ENCODE measurements around the gene JAM3. TPM values are rescaled to one million over a fixed set of nuclear protein-coding genes. Genes with fewer than 3 reads are reported as not detected.

The JAM3 gene
- total RNA-seq, 1 donor from 2014 or later = 126 TPM

GRCh38 chr11:134052395-134052987, 16.4 kb upstream of the JAM3 start:
- ATAC-seq (no peak), DNase-seq (ENCODE audit: low spot score) (peak; percentile 28)
- intact Hi-C loops (cut with DNase I) = no loop called here

GRCh38 chr11:134052988-134053945, 15.6 kb upstream of the JAM3 start:
- DNase-seq (ENCODE audit: low spot score) (peak; percentile 60), ATAC-seq (peak; percentile 57)
- intact Hi-C loops (cut with DNase I) = no loop called here

GRCh38 chr11:134055029-134055428, 13.8 kb upstream of the JAM3 start:
- no peak for DNase-seq (ENCODE audit: low spot score)
- intact Hi-C loops (cut with DNase I) = no loop called here
- ATAC-seq = no peak

- intact Hi-C loops (cut with DNase I) = no loop called here
- no peak for DNase-seq (ENCODE audit: low spot score)
- no peak for ATAC-seq
Observed at GRCh38 chr11:134060316-134060715, 8.6 kb upstream of the JAM3 start.

- DNase-seq (ENCODE audit: low spot score) (no peak), ATAC-seq (no peak)
- intact Hi-C loops (cut with DNase I) = no loop called here
Observed at GRCh38 chr11:134062265-134063123, 6.4 kb upstream of the JAM3 start.

GRCh38 chr11:134063124-134063495, 5.8 kb upstream of the JAM3 start:
- intact Hi-C loops (cut with DNase I) = no loop called here
- no peak for ATAC-seq
- DNase-seq (ENCODE audit: low spot score) = no peak

GRCh38 chr11:134063991-134064747, 4.7 kb upstream of the JAM3 start:
- intact Hi-C loops (cut with DNase I) = no loop called here
- DNase-seq (ENCODE audit: low spot score) = no peak
- ATAC-seq = no peak

- ATAC-seq = no peak
- intact Hi-C loops (cut with DNase I) = no loop called here
- no peak for DNase-seq (ENCODE audit: low spot score)
Observed at GRCh38 chr11:134065381-134065780, 3.5 kb upstream of the JAM3 start.

- intact Hi-C loops (cut with DNase I) = no loop called here
- no peak for DNase-seq (ENCODE audit: low spot score)
- ATAC-seq = no peak
Observed at GRCh38 chr11:134066943-134067885, 1.7 kb upstream of the JAM3 start.

- DNase-seq (ENCODE audit: low spot score) (peak; percentile 72), ATAC-seq (peak; percentile 61)
- intact Hi-C loops (cut with DNase I) = no loop called here
Observed at GRCh38 chr11:134069426-134070341, 812 bp downstream of the JAM3 start.

- intact Hi-C loops (cut with DNase I) = no loop called here
- DNase-seq (ENCODE audit: low spot score) = no peak
- peak; percentile 63 for ATAC-seq
Observed at GRCh38 chr11:134070342-134070845, 1.5 kb downstream of the JAM3 start.

- no peak for DNase-seq (ENCODE audit: low spot score)
- intact Hi-C loops (cut with DNase I) = no loop called here
- ATAC-seq = no peak
Observed at GRCh38 chr11:134071306-134071705, 2.4 kb downstream of the JAM3 start.

GRCh38 chr11:134071766-134072402, 3.0 kb downstream of the JAM3 start:
- DNase-seq (ENCODE audit: low spot score) (no peak), ATAC-seq (no peak)
- intact Hi-C loops (cut with DNase I) = no loop called here

GRCh38 chr11:134072844-134073243, 4.0 kb downstream of the JAM3 start:
- intact Hi-C loops (cut with DNase I) = no loop called here
- DNase-seq (ENCODE audit: low spot score) (no peak), ATAC-seq (no peak)

- intact Hi-C loops (cut with DNase I) = no loop called here
- no peak for ATAC-seq
- no peak for DNase-seq (ENCODE audit: low spot score)
Observed at GRCh38 chr11:134074346-134074745, 5.5 kb downstream of the JAM3 start.

- no peak for ATAC-seq
- intact Hi-C loops (cut with DNase I) = no loop called here
- no peak for DNase-seq (ENCODE audit: low spot score)
Observed at GRCh38 chr11:134074766-134075165, 5.9 kb downstream of the JAM3 start.
